ENCODE measurements around the gene FBN2. TPM values are rescaled to one million over a fixed set of nuclear protein-coding genes. Genes with fewer than 3 reads are reported as not detected.
A peak's percentile ranks its signal among the peaks of the same experiment; 100 is the strongest.

Gene FBN2
- total RNA-seq, 1 experiment from 2014 or later: 0.31 TPM

GRCh38 chr5:128305341-128305740, 232.7 kb downstream of the FBN2 start:
- BruUV-seq (replicated peaks): no TSS peak
- Mint-ChIP-seq H3K4me3 (ENCODE audit: low read depth, unreplicated experiment) (no peak overlapping the region), H3K36me3 (ENCODE audit: insufficient read depth, unreplicated experiment) (no peaks in the 10 kb centered on the region), H3K4me1 (ENCODE audit: low read depth, unreplicated experiment) (no peaks in the 10 kb centered on the region), H3K27me3 (ENCODE audit: unreplicated experiment) (no peaks in the 10 kb centered on the region), H3K9me3 (ENCODE audit: low read depth, unreplicated experiment) (no peaks in the 10 kb centered on the region), H3K27ac (ENCODE audit: unreplicated experiment) (no peak overlapping the region)
- CTCF ChIA-PET: no interaction called here
- TF ChIP-seq CTCF (IDR thresholded peaks at IDR 0.05; ENCODE audit: unreplicated experiment): no peak
- intact Hi-C loops (cut with micrococcal nuclease; ENCODE audit: unreplicated experiment): no loop called here
- DNase-seq: peak; percentile 11

GRCh38 chr5:128304791-128305190, 233.3 kb downstream of the FBN2 start:
- DNase-seq: no peak
- H3K4me1 Mint-ChIP-seq (ENCODE audit: low read depth, unreplicated experiment): no peaks in the 10 kb centered on the region
- H3K27me3 Mint-ChIP-seq (ENCODE audit: unreplicated experiment): no peaks in the 10 kb centered on the region
- intact Hi-C loops (cut with micrococcal nuclease; ENCODE audit: unreplicated experiment): no loop called here
- no peaks in the 10 kb centered on the region for H3K36me3 Mint-ChIP-seq (ENCODE audit: insufficient read depth, unreplicated experiment)
- TF ChIP-seq CTCF (IDR thresholded peaks at IDR 0.05; ENCODE audit: unreplicated experiment): no peak
- BruUV-seq (replicated peaks): no TSS peak
- no peaks in the 10 kb centered on the region for H3K9me3 Mint-ChIP-seq (ENCODE audit: low read depth, unreplicated experiment)
- CTCF ChIA-PET: no interaction called here
- H3K27ac Mint-ChIP-seq (ENCODE audit: unreplicated experiment): no peak overlapping the region
- H3K4me3 Mint-ChIP-seq (ENCODE audit: low read depth, unreplicated experiment): no peak overlapping the region

- no peak for DNase-seq
Observed at GRCh38 chr5:128304088-128304487, 234.0 kb downstream of the FBN2 start.

GRCh38 chr5:128303593-128303992, 234.5 kb downstream of the FBN2 start:
- no peaks in the 10 kb centered on the region for H3K36me3 Mint-ChIP-seq (ENCODE audit: insufficient read depth, unreplicated experiment)
- TF ChIP-seq CTCF (IDR thresholded peaks at IDR 0.05; ENCODE audit: unreplicated experiment): no peak
- no TSS peak for BruUV-seq (replicated peaks)
- no peaks in the 10 kb centered on the region for H3K9me3 Mint-ChIP-seq (ENCODE audit: low read depth, unreplicated experiment)
- DNase-seq: no peak
- intact Hi-C loops (cut with micrococcal nuclease; ENCODE audit: unreplicated experiment): no loop called here
- no peaks in the 10 kb centered on the region for H3K27me3 Mint-ChIP-seq (ENCODE audit: unreplicated experiment)
- CTCF ChIA-PET: no interaction called here
- no peak overlapping the region for H3K4me3 Mint-ChIP-seq (ENCODE audit: low read depth, unreplicated experiment)
- no peaks in the 10 kb centered on the region for H3K4me1 Mint-ChIP-seq (ENCODE audit: low read depth, unreplicated experiment)
- no peak overlapping the region for H3K27ac Mint-ChIP-seq (ENCODE audit: unreplicated experiment)

More at GRCh38 chr5:128304088-128304487, 234.0 kb downstream of the FBN2 start:
- Mint-ChIP-seq H3K27me3 (ENCODE audit: unreplicated experiment) (no peaks in the 10 kb centered on the region), H3K36me3 (ENCODE audit: insufficient read depth, unreplicated experiment) (no peaks in the 10 kb centered on the region), H3K27ac (ENCODE audit: unreplicated experiment) (no peak overlapping the region), H3K9me3 (ENCODE audit: low read depth, unreplicated experiment) (no peaks in the 10 kb centered on the region), H3K4me3 (ENCODE audit: low read depth, unreplicated experiment) (no peak overlapping the region), H3K4me1 (ENCODE audit: low read depth, unreplicated experiment) (no peaks in the 10 kb centered on the region)
- intact Hi-C loops (cut with micrococcal nuclease; ENCODE audit: unreplicated experiment): no loop called here
- no peak for TF ChIP-seq CTCF (IDR thresholded peaks at IDR 0.05; ENCODE audit: unreplicated experiment)
- CTCF ChIA-PET: no interaction called here
- no TSS peak for BruUV-seq (replicated peaks)
